Thoracic aorta (tissue), 2 donors: ENCODE measurements around the gene RIC3. TPM values are rescaled to one million over a fixed set of nuclear protein-coding genes. Genes with fewer than 3 reads are reported as not detected.

Experiments
- ATAC-seq: fragments of 150-250 bp; one replicate; pipeline ENCODE4 v1.8.0; 2017; ENCODE audit warnings: low read depth; ENCODE audit not compliant: insufficient number of reproducible peaks, low FRiP score
- DNase-seq: peaks from one replicate; pipeline ENCODE4 v3.0.0-alpha.2; 2020; ENCODE audit warnings: low spot score
- H3K27ac ChIP-seq, 2 donors: fragments of 200-600 bp; sonication (generic); 1 replicate in 1 of 2; 2 replicates in 1 of 2; pipeline ENCODE4 v1.5.1; 2016; ENCODE audit warnings: mild to moderate bottlenecking in 2 of 2, moderate library complexity in 2 of 2
- H3K27me3 ChIP-seq: fragments of 200-600 bp; sonication (generic); replicated peaks from 2 replicates; pipeline ENCODE4 v1.6.0; 2016; ENCODE audit warnings: mild to moderate bottlenecking; ENCODE audit not compliant: insufficient read depth
- H3K36me3 ChIP-seq: fragments of 200-600 bp; sonication (generic); one replicate; pipeline ENCODE4 v1.5.1; 2016
- H3K4me1 ChIP-seq, 2 donors: fragments of 200-600 bp; sonication (generic); 1 replicate in 1 of 2; 2 replicates in 1 of 2; pipeline versions ENCODE4 v1.5.1 to v1.6.0; 2016; ENCODE audit warnings: low read depth in 2 of 2, mild to moderate bottlenecking in 1 of 2; ENCODE audit not compliant: control insufficient read depth in 1 of 2
- H3K4me3 ChIP-seq: fragments of 200-600 bp; sonication (generic); 2 replicates; pipeline ENCODE4 v1.5.1; 2016; ENCODE audit warnings: mild to moderate bottlenecking
- H3K9me3 ChIP-seq: fragments of 200-600 bp; sonication (generic); 2 replicates; pipeline ENCODE4 v1.5.1; 2016
- CTCF ChIP-seq: fragments of 200-600 bp; sonication (generic); IDR thresholded peaks from one replicate; pipeline ENCODE4 v1.5.1; 2019; ENCODE audit warnings: antibody characterized with exemption
- total RNA-seq, 2 donors: library from RNA; depleted of rRNA; stranded (reverse); fragments of >200 nt; gene quantifications; one replicate each; pipeline versions ENCODE4 v1.1.0 to v1.2.3, GENCODE V29; 2016

RIC3 gene
- total RNA-seq, 2 donors from 2014 or later, result 13.1 to 17.7 TPM

DNA sequence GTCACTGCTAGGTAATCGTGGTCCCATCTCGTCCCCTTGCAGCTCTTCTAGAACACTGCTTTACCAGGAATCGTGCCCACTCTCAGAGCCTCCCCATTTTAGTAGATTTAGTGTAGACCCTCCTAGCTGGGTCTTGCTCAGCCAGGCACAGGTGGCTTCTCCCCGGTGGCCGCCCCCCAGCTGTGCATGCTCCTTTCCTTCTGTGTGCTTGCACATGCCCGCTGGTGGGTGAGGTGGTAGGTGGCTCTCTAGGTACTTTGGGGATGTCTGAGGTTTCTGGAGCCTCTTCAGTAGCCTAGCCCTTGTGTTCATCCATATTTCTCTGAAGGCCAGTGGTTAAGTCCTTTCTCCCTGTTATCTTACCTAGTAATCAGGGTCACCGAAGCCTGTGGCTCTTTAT is 82.3 kb downstream of the RIC3 start:
- Histone ChIP-seq H3K4me1 (peaks cover 0 to 21% of the 10 kb centered on the region in 2 donors), H3K36me3 (no peaks in the 10 kb centered on the region), H3K9me3 (no peaks in the 10 kb centered on the region), H3K27me3 (no peaks in the 10 kb centered on the region), H3K4me3 (no peak overlapping the region), H3K27ac (no peak overlapping the region)
- TF ChIP-seq CTCF, result no peak
- ATAC-seq (no peak), DNase-seq (no peak)

GRCh38 chr11:8086001-8086479 is 82.8 kb downstream of the RIC3 start:
- no peak for TF ChIP-seq CTCF
- Histone ChIP-seq H3K4me3 (no peak overlapping the region), H3K27me3 (no peaks in the 10 kb centered on the region), H3K27ac (no peak overlapping the region), H3K9me3 (no peaks in the 10 kb centered on the region), H3K4me1 (peaks cover 0 to 23% of the 10 kb centered on the region in 2 donors), H3K36me3 (no peaks in the 10 kb centered on the region)
- no peak for DNase-seq
- ATAC-seq, result no peak

DNA sequence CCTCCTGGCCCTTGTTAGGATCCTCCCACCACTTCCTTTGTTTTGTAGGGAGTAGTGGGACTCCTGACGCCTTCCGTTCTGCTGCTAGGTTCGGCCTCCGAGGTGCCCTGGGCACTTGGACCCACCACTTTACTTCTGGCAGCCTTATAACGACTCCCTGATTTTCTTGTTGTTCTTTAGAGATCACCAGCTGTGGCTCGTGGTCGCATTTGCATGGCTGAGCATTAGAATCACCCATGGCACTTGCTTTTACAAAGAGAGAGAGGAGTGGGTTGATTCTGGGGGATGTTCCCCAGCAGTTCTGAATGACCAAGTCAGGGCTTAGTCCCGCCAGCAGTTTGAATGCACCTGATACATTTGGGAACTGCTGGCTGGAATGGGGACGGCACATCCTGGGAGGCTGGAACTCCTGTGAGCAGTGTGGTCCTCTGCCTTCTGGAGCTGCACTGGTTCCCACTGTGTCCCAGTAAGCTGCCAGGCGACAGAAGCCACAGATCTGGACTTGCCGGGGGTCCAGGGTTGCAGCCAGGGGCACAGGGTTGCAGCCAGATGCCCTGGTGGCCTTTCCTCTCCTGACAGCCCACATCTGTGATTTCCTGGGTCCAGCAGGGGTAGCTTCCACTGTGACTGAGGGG is 83.7 kb downstream of the RIC3 start:
- peaks cover 0 to 23% of the 10 kb centered on the region in 2 donors for H3K4me1 ChIP-seq

DNA sequence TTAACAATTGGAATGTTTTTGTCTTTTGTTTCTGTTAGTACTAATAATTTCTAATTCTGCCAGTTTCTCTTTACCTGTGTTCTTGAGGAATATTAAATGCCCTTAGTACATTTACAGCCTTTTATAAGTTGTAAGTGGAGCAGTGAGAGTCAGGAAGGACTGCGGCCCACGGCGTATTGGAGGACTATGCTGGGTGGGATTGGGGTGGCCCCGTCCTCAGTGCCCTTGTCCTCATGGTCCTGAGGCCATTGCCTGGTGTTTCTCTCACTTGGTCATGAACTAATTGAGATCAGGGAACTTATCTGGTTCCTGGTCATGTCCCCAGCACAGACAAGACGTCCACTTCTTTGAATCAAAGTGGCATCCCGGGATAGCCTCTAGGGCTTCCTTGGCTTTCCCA is 84.5 kb downstream of the RIC3 start:
- no peaks in the 10 kb centered on the region for H3K9me3 ChIP-seq
- peaks cover 0 to 23% of the 10 kb centered on the region in 2 donors for H3K4me1 ChIP-seq
- H3K36me3 ChIP-seq, result no peaks in the 10 kb centered on the region
- no peak overlapping the region for H3K27ac ChIP-seq
- H3K27me3 ChIP-seq, result no peaks in the 10 kb centered on the region
- no peak for DNase-seq
- no peak overlapping the region for H3K4me3 ChIP-seq
- no peak for TF ChIP-seq CTCF
- no peak for ATAC-seq

More for the DNA sequence above, 83.7 kb downstream of the RIC3 start:
- Histone ChIP-seq H3K4me3 (no peak overlapping the region), H3K27me3 (no peaks in the 10 kb centered on the region), H3K27ac (no peak overlapping the region), H3K36me3 (no peaks in the 10 kb centered on the region), H3K9me3 (no peaks in the 10 kb centered on the region)
- DNase-seq (no peak), ATAC-seq (no peak)
- TF ChIP-seq CTCF, result no peak

GRCh38 chr11:8083871-8084281 is 84.9 kb downstream of the RIC3 start:
- Histone ChIP-seq H3K4me1 (peaks cover 0 to 23% of the 10 kb centered on the region in 2 donors), H3K27me3 (no peaks in the 10 kb centered on the region), H3K27ac (no peak overlapping the region), H3K9me3 (no peaks in the 10 kb centered on the region), H3K4me3 (no peak overlapping the region), H3K36me3 (no peaks in the 10 kb centered on the region)
- DNase-seq (no peak), ATAC-seq (no peak)
- no peak for TF ChIP-seq CTCF
